ENCODE data around the gene RAB11FIP5.

Gene RAB11FIP5

GRCh38 chr2:73081181-73081671, 31.5 kb downstream of the RAB11FIP5 start:
- Histone ChIP-seq H3K9me2 (replicated peaks; ENCODE audit: insufficient read depth, low read length) (no peaks in the 10 kb centered on the region), H3K27ac (ENCODE audit: low read depth, low read length) (no peak overlapping the region), H3K9me3 (ENCODE audit: insufficient read depth, low read length) (no peaks in the 10 kb centered on the region), H3K27me3 (ENCODE audit: low read length) (no peaks in the 10 kb centered on the region), H3K79me2 (ENCODE audit: insufficient read depth, low read length) (no peaks in the 10 kb centered on the region), H3K36me3 (ENCODE audit: low read length) (no peaks in the 10 kb centered on the region), H3K4me2 (ENCODE audit: low read depth, low read length, poor library complexity, severe bottlenecking) (no peak overlapping the region), H4K20me1 (ENCODE audit: low read depth, low read length) (no peaks in the 10 kb centered on the region), H3K4me3 (ENCODE audit: insufficient read depth, low read length, poor library complexity, severe bottlenecking) (no peak overlapping the region), H3F3A (ENCODE audit: insufficient read depth) (no peaks in the 10 kb centered on the region), H3K9ac (ENCODE audit: low read length) (no peak overlapping the region), H2AFZ (ENCODE audit: low read depth, low read length, severe bottlenecking) (no peak overlapping the region)
- no peak for TF ChIP-seq CTCF (IDR thresholded peaks at IDR 0.05; ENCODE audit: insufficient read depth, low read length, poor library complexity, severe bottlenecking)

GRCh38 chr2:73080321-73081131, 32.2 kb downstream of the RAB11FIP5 start:
- Histone ChIP-seq H3K36me3 (ENCODE audit: low read length) (no peaks in the 10 kb centered on the region), H3K9ac (ENCODE audit: low read length) (no peak overlapping the region), H3F3A (ENCODE audit: insufficient read depth) (no peaks in the 10 kb centered on the region), H4K20me1 (ENCODE audit: low read depth, low read length) (no peaks in the 10 kb centered on the region), H2AFZ (ENCODE audit: low read depth, low read length, severe bottlenecking) (no peak overlapping the region), H3K79me2 (ENCODE audit: insufficient read depth, low read length) (no peaks in the 10 kb centered on the region), H3K4me2 (ENCODE audit: low read depth, low read length, poor library complexity, severe bottlenecking) (no peak overlapping the region), H3K9me3 (ENCODE audit: insufficient read depth, low read length) (no peaks in the 10 kb centered on the region), H3K27me3 (ENCODE audit: low read length) (no peaks in the 10 kb centered on the region), H3K9me2 (replicated peaks; ENCODE audit: insufficient read depth, low read length) (no peaks in the 10 kb centered on the region), H3K27ac (ENCODE audit: low read depth, low read length) (no peak overlapping the region), H3K4me3 (ENCODE audit: insufficient read depth, low read length, poor library complexity, severe bottlenecking) (no peak overlapping the region)
- TF ChIP-seq EZH2phosphoT487 (conservative IDR thresholded peaks at IDR 0.05; ENCODE audit: low read length) (no peak), CTCF (IDR thresholded peaks at IDR 0.05; ENCODE audit: insufficient read depth, low read length, poor library complexity, severe bottlenecking) (no peak)

- no peak overlapping the region for H3K4me2 ChIP-seq (ENCODE audit: low read depth, low read length, poor library complexity, severe bottlenecking)
- H3K79me2 ChIP-seq (ENCODE audit: insufficient read depth, low read length): no peaks in the 10 kb centered on the region
- H3K9me3 ChIP-seq (ENCODE audit: insufficient read depth, low read length): no peaks in the 10 kb centered on the region
- H3K27me3 ChIP-seq (ENCODE audit: low read length): no peaks in the 10 kb centered on the region
- no peak overlapping the region for H3K9ac ChIP-seq (ENCODE audit: low read length)
- no peaks in the 10 kb centered on the region for H3K36me3 ChIP-seq (ENCODE audit: low read length)
- no peak overlapping the region for H2AFZ ChIP-seq (ENCODE audit: low read depth, low read length, severe bottlenecking)
- H3F3A ChIP-seq (ENCODE audit: insufficient read depth): no peaks in the 10 kb centered on the region
- no peak overlapping the region for H3K27ac ChIP-seq (ENCODE audit: low read depth, low read length)
- H3K4me3 ChIP-seq (ENCODE audit: insufficient read depth, low read length, poor library complexity, severe bottlenecking): no peak overlapping the region
- H4K20me1 ChIP-seq (ENCODE audit: low read depth, low read length): no peaks in the 10 kb centered on the region
- TF ChIP-seq EZH2phosphoT487 (conservative IDR thresholded peaks at IDR 0.05; ENCODE audit: low read length) (no peak), CTCF (IDR thresholded peaks at IDR 0.05; ENCODE audit: insufficient read depth, low read length, poor library complexity, severe bottlenecking) (no peak)
- no peaks in the 10 kb centered on the region for H3K9me2 ChIP-seq (replicated peaks; ENCODE audit: insufficient read depth, low read length)
Observed at GRCh38 chr2:73079636-73080035, 33.1 kb downstream of the RAB11FIP5 start.
